Activated T-cell treated with anti-CD3 and anti-CD28 coated beads, Interleukin-2, amount 50 U/mL, for 1 hour (primary cell): ENCODE measurements around the gene IL5RA.

Source experiments
- DNase-seq: peaks from one replicate; pipeline ENCODE4 v3.0.0-alpha.2; 2020

Gene IL5RA

GRCh38 chr3:3105815-3106214, 4.4 kb downstream of the IL5RA start:
- no peak for DNase-seq

DNA sequence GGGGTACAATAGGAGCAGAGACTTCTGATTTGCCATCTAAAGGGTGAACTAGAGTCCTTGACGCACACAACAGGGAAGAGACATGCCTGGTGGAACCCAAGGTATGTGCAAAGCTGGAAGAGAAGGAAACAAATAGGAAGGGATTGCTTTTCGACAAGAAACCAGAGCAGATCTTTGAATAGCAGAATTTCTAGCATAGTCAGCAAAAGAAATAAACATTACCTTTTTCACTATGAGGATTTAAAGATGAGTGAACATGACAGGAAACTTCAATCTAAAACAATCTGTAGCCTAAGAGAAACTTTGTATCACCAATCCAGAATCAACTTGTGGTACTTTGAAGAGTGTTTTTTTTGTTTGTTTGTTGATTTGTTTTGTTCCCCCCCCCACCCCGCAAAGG, 4.9 kb downstream of the IL5RA start:
- no peak for DNase-seq

DNA sequence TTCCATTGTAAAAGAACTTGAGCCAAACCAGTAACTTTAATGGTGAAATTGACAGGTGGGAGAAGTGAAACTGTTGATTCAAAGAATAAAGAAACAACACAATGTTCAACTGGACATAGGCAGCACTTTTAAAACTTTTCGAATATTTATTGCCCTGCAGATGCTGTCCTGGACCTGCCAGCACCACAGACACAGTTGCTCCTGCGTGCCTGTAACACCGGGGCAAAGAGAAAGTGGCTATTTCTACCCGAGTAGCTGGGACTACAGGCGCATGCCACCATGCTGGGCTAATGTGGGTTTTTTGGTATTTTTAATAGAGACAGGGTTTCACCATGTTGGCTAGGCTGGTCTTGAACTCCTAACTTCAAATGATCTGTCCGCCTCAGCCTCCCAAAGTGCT, 7.4 kb downstream of the IL5RA start:
- DNase-seq = no peak

DNA sequence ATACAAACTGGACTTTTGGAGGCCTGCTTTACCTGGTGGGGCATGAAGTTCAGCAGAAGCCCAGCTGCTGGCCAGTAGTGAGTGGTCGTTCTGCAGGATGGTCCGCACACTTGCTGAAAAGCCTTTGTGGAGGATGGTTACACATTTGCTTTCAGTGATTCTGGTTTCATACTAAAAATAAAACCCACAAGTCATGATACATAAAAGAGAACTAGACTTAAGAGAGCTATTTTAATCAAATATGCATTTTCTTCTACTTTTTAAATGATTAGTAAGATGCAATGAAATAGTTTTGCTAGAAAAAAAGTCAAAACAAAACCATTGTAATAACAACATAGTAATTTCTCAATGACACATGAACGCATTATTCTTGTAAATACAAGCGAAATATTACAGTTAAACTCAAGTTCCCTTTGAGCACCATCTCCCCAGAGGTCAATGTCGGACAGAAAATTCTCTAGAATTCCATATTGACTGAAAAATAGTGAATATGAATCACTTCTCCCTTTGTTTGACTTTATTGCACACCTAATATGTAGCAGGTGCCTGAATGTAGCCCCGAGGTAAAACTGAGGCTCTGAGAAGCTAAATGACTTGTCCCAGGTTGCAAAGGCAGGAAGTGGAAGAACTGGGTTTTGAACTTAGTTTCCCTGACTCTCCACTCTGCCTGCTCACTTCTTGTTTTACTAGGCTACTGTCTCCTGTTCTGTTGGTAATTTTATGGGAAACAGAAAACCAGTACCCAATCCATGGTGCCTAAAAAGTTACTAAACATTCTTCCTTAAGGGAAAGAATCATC, 8.3 kb downstream of the IL5RA start:
- no peak for DNase-seq

DNA sequence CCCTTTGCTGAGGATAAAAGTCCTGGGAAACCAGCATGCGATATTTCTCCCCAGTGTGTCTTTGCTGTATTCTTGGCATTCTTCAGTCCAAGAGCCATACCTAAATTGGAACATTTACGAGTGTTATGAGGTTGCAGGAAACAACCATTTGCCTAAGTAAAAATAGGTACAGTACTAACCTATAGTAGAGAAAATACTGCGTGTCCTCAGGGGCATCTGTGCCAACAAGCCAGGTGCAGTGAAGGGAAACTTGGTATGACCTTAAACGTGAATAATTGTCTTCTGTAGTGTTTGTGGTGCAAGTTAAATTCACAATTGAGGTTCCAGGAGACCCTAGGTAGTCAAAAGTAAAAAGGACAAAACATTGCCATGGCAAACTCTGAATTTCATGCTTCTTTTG, 12.2 kb downstream of the IL5RA start:
- no peak for DNase-seq

GRCh38 chr3:3089017-3089416, 21.2 kb downstream of the IL5RA start:
- DNase-seq = no peak

GRCh38 chr3:3087716-3088465, 22.3 kb downstream of the IL5RA start:
- no peak for DNase-seq

DNA sequence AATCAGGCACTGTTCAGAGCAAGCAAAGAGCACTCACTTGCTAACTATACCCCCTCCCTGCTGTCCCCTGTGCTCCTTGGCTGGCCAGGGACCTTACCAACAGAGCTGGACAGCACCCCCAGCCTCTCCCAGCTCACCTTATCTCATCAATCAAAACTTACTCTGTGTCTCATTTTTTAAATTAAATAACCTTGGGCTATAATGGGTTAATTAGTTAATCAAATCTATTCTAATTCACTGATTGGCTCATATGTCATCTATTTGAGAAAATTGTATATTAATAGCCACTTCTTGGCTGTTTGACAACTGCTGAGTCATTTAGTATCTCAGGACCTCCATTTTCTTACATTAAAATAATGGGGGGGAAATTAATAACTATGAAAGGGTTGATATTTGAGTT, 22.9 kb downstream of the IL5RA start:
- no peak for DNase-seq

DNA sequence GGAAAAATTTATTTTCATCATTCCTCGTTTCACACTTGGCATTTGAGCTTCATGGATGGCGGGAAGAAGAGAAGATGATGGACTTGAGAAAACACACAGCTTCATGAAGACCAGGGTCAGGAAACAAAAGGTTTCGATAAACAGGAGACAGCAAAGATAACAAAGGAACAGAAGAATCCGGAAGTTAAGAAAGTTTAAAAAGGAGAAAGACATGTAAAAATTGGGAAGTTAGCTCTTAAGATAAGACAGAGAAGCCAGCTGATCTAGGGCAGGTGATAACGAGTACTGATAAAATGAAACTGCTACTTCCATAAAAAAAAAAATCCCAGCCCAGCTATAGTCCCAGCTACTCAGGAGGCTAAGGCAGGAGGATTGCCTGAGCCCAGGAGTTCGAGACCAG, 23.9 kb downstream of the IL5RA start:
- DNase-seq = no peak

DNA sequence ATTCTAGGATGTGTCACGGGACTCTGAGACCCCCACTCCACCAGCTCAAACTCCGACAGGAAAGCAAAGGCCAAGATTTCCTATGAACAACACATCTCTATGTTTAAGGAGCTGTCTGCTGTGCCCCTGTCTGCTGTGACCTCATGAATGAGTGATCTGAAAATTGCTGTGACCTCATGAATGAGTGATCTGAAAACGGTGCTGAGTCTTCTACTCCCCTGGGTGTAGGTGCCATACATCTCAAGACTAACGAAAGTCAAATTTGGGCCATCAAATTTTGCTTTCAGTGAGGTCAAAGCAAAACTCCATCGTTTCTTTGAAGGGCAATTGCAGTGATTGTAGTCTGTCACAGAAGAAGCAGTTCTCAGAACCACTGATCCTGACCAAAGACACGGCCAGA, 24.4 kb downstream of the IL5RA start:
- DNase-seq = no peak

- no peak for DNase-seq
Observed at GRCh38 chr3:3084890-3085289, 25.3 kb downstream of the IL5RA start.

DNA sequence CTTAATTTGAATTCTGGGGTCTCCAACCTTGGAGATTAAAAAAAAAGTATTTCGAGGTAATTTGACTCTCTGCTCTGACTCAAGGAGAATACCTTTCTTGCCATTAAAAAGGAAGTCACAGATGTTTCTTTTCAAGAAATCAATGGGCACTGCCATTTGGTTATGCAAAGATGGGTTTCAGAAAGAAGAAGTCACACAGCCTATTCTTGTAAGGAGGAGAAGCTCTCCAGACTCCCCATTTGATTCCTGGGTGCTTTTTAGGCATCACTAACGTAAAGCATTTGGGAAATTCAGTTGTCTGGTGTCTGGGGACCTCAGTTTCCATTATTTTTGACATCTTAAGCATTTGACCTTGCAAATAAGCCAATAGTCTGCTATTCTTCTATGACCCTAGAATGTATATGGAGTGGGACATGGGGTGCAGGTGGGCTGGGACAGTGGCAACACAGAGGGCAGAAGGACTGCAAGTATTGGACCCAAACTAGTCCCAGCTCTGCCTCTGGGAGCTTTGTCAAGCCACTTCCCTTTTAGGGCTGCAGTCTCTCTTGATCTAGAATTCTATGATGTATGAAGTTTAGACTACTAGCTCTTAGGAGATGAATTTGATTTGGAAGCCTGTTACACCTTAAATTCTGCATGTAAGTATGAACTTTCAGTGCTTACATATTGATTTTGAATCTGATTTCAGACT, 27.8 kb downstream of the IL5RA start:
- DNase-seq = no peak

GRCh38 chr3:3081381-3082233, 28.6 kb downstream of the IL5RA start:
- no peak for DNase-seq

GRCh38 chr3:3080309-3080708, 29.9 kb downstream of the IL5RA start:
- no peak for DNase-seq

- no peak for DNase-seq
Observed at GRCh38 chr3:3074551-3075257, 35.5 kb downstream of the IL5RA start.

- DNase-seq = no peak
Observed at GRCh38 chr3:3071136-3071535, 39.0 kb downstream of the IL5RA start.

- DNase-seq = no peak
Observed at GRCh38 chr3:3069723-3070122, 40.5 kb downstream of the IL5RA start.

- DNase-seq = no peak
Observed at GRCh38 chr3:3068358-3068881, 41.8 kb downstream of the IL5RA start.

DNA sequence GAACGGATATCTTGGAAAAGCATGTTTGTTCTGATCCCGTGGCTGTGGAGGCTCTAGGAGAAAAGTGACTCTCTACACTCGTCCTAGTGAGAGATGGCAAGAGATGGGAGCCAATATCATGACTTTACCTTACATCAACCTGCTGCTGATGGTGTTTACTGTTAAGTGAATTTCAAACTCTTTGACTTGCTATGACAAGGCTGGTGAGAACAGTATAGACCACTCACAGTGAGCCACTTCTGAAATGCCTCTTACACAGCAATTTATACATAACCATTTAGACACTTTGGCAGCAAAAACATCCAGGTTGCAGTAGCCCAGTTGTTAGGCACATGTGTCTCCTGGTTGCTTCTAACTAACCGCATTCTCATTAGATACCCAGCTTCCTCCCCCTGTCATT, 43.3 kb downstream of the IL5RA start:
- DNase-seq = no peak

DNA sequence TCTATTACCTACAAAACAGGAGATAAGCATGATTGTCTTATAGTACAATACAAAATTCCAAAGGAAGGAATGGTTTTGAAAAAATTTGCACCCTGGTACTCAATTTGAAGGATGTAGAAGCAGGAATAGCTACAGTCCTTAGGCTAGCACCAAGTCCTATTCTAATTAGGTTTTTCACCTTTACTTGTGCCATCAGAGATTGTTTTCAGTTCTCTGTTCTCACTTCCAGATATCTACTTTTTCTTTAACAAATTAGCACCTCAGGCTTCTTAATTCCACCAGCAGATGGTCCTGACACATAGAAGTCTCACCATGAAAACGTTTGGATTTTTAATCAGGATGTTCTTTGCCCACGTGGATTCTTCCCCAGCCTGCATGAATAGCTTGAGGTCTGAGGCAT, 43.8 kb downstream of the IL5RA start:
- no peak for DNase-seq

DNA sequence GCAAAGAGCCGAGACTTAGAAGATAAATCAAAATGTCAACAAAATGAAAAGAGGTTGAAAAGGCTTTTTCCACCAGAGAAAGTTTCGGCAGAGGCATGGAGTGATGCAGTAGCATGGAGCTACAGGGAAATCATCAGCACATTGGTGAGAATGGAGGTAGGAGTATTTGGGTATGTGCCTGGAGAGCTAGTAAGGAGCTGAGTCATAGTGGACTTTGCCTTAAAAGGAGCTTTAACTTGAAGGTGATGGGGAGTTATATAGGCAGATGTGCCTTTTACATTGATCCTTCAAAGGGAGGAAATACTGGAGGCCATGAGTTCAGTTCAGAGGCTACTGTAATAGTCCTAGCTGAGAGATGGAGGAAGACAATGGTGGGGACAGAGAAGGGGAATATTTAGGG, 44.3 kb downstream of the IL5RA start:
- no peak for DNase-seq

DNA sequence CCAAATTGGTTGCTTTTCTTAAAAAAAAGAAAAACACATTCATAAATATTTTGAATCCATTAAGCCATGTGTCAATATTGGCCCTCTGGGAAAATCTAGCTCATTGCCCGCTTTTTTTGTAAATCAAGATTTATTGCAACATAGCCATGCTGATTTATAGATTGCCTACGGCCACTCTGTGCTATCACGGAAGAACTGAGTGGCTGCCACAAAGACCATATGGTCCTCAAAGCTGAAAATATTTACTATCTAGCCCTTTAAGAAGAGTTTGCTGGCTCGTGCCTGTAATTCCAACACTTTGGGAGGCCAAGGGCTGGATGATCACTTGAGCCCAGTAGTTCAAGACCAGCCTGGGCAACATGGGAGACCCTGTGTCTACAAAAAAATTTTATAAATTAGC, 45.9 kb downstream of the IL5RA start:
- DNase-seq = no peak
